ENCODE data around the gene BTN2A1.
A peak's percentile ranks its signal among the peaks of the same experiment; 100 is the strongest.

Gene BTN2A1

DNA sequence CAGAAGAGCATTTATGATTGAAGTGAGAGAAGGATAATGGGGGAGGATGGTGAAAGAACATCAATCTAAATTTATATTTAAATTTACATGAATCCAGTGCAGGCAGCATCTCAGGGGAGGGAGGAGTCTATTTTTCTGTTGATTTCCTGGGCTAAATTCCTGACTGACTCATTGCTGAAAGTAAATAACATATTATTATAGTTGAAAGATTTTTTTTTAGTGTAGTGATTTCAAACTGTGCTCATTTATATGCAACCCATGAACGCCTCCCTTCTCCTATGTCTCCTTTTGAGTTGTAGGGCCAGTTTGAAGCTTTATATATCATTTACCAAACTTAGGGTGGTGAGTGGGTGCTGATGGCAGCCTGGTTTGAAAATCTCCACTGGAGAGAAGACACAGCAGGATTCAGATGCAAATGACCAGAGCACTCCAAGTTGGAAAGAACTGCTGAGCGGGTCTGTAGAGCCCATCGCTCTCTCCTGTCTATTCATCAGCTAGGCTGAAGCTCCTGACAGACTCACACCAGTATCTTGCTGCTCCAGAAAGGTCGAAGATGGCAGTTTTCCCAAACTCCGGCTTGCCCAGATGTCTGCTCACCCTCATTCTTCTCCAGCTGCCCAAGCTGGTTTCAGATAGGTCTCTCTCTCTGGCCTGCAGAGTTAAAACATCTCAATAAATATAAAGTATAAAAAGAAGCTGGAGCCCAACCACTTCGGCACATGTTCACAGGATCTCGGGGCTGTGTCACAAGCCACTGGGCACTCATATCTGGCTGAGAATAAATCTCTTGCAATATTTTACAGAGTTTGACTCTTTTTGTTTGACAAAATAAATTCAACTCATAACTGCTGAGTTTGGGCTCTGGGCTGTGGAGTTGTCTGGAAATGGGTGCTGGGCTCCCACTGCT is 18.3 kb downstream of the BTN2A1 start:
- Histone ChIP-seq H3K4me1 (ENCODE audit: control insufficient read depth, low read length) (peaks cover 63% of the 10 kb centered on the region), H3K27ac (ENCODE audit: low read depth, low read length) (peak overlapping the region; percentile 97), H3K4me3 (ENCODE audit: low read length) (peak overlapping the region; percentile 59), H4K20me1 (ENCODE audit: control insufficient read depth, insufficient read depth, low read depth, low read length) (no peaks in the 10 kb centered on the region), H3K9me2 (replicated peaks; ENCODE audit: control insufficient read depth, low read length) (no peaks in the 10 kb centered on the region), H3K36me3 (ENCODE audit: control insufficient read depth, low read length) (peaks cover 21% of the 10 kb centered on the region), H3F3A (ENCODE audit: control insufficient read depth, insufficient read depth) (peaks cover 27% of the 10 kb centered on the region), H3K79me2 (ENCODE audit: control insufficient read depth, low read length) (peaks cover 12% of the 10 kb centered on the region), H3K27me3 (ENCODE audit: control insufficient read depth, low read length) (no peaks in the 10 kb centered on the region), H3K4me2 (ENCODE audit: low read length) (peak overlapping the region; percentile 98), H3K9me3 (ENCODE audit: control insufficient read depth, insufficient read depth, low read length) (peaks cover 20% of the 10 kb centered on the region)
- no peak for TF ChIP-seq EZH2phosphoT487 (IDR thresholded peaks at IDR 0.05; ENCODE audit: borderline replicate concordance, low read length)
- TF ChIP-seq, protein P1, sequence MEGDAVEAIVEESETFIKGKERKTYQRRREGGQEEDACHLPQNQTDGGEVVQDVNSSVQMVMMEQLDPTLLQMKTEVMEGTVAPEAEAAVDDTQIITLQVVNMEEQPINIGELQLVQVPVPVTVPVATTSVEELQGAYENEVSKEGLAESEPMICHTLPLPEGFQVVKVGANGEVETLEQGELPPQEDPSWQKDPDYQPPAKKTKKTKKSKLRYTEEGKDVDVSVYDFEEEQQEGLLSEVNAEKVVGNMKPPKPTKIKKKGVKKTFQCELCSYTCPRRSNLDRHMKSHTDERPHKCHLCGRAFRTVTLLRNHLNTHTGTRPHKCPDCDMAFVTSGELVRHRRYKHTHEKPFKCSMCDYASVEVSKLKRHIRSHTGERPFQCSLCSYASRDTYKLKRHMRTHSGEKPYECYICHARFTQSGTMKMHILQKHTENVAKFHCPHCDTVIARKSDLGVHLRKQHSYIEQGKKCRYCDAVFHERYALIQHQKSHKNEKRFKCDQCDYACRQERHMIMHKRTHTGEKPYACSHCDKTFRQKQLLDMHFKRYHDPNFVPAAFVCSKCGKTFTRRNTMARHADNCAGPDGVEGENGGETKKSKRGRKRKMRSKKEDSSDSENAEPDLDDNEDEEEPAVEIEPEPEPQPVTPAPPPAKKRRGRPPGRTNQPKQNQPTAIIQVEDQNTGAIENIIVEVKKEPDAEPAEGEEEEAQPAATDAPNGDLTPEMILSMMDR (IDR thresholded peaks at IDR 0.05; ENCODE audit: low read depth, low read length, poor library complexity, severe bottlenecking): no peak

DNA sequence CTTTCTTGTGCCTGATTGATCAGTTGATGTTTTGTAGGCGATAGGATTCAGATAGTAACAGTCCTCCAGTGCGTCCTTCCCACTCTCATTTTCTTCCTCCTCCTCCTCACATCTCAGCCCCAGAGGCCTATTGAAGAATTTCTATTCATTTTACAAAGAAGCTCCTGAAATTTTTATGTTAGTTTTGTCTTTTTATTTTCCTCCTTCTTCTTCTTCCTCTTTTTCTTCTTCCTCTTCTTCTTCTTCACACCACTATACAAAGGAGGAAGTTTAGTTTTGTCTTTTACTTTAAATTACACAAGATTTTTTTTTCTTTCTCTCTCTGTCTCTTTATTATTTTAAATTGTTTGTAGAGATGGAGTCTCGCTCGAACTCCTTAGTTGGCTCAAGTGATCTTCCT is 19.1 kb downstream of the BTN2A1 start:
- H3K27ac ChIP-seq (ENCODE audit: low read depth, low read length): peak overlapping the region; percentile 97
- H3K4me3 ChIP-seq (ENCODE audit: low read length): peak overlapping the region; percentile 59
- no peaks in the 10 kb centered on the region for H3K9me2 ChIP-seq (replicated peaks; ENCODE audit: control insufficient read depth, low read length)
- peaks cover 19% of the 10 kb centered on the region for H3K36me3 ChIP-seq (ENCODE audit: control insufficient read depth, low read length)
- H3F3A ChIP-seq (ENCODE audit: control insufficient read depth, insufficient read depth): peaks cover 25% of the 10 kb centered on the region
- H3K4me2 ChIP-seq (ENCODE audit: low read length): peak overlapping the region; percentile 98
- no peaks in the 10 kb centered on the region for H3K27me3 ChIP-seq (ENCODE audit: control insufficient read depth, low read length)
- H3K79me2 ChIP-seq (ENCODE audit: control insufficient read depth, low read length): peaks cover 12% of the 10 kb centered on the region
- no peak for TF ChIP-seq EZH2phosphoT487 (IDR thresholded peaks at IDR 0.05; ENCODE audit: borderline replicate concordance, low read length)
- TF ChIP-seq, protein P1 (IDR thresholded peaks at IDR 0.05; ENCODE audit: low read depth, low read length, poor library complexity, severe bottlenecking): no peak
- peaks cover 20% of the 10 kb centered on the region for H3K9me3 ChIP-seq (ENCODE audit: control insufficient read depth, insufficient read depth, low read length)
- no peaks in the 10 kb centered on the region for H4K20me1 ChIP-seq (ENCODE audit: control insufficient read depth, insufficient read depth, low read depth, low read length)
- H3K4me1 ChIP-seq (ENCODE audit: control insufficient read depth, low read length): peaks cover 63% of the 10 kb centered on the region

DNA sequence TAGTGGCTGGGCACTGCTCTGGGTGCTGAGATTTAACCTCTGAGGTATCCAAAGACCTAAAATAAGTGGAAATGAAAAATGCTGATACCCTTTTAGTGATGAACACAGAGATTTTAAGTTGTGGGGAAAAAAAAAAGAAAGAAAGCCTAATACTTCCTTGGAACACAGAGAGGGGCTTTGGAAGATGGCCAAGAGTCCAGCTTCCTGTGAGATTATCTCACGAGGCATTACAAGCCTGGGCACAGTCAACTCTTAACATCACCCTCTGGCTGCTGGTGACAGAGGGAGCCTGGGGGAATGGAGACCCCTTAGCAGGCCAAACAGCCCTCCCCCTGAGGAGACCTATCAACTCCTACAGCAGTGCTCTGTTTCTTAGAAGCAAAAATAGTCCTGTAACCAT is 19.7 kb downstream of the BTN2A1 start:
- TF ChIP-seq, protein P1 (IDR thresholded peaks at IDR 0.05; ENCODE audit: low read depth, low read length, poor library complexity, severe bottlenecking): no peak
- no peak for TF ChIP-seq EZH2phosphoT487 (IDR thresholded peaks at IDR 0.05; ENCODE audit: borderline replicate concordance, low read length)
- Histone ChIP-seq H3K9me2 (replicated peaks; ENCODE audit: control insufficient read depth, low read length) (no peaks in the 10 kb centered on the region), H4K20me1 (ENCODE audit: control insufficient read depth, insufficient read depth, low read depth, low read length) (no peaks in the 10 kb centered on the region), H3K36me3 (ENCODE audit: control insufficient read depth, low read length) (peaks cover 14% of the 10 kb centered on the region), H3K79me2 (ENCODE audit: control insufficient read depth, low read length) (peaks cover 12% of the 10 kb centered on the region), H3K4me1 (ENCODE audit: control insufficient read depth, low read length) (peaks cover 62% of the 10 kb centered on the region), H3K9me3 (ENCODE audit: control insufficient read depth, insufficient read depth, low read length) (peaks cover 15% of the 10 kb centered on the region), H3F3A (ENCODE audit: control insufficient read depth, insufficient read depth) (peaks cover 20% of the 10 kb centered on the region), H3K4me2 (ENCODE audit: low read length) (peak overlapping the region; percentile 98), H3K27ac (ENCODE audit: low read depth, low read length) (peak overlapping the region; percentile 97), H3K27me3 (ENCODE audit: control insufficient read depth, low read length) (no peaks in the 10 kb centered on the region), H3K4me3 (ENCODE audit: low read length) (peak overlapping the region; percentile 59)

Data from DOHH2 (cell line).